Pancreas (tissue), 10 donors: ENCODE data around the gene ENKD1. TPM values are rescaled to one million over a fixed set of nuclear protein-coding genes. Genes with fewer than 3 reads are reported as not detected.

Experiments used
- ATAC-seq, 4 donors: fragments of 200-7000 bp; cut with Tn5 transposase; one replicate each; pipeline versions ENCODE4 v1.8.0 to v1.9.1; 2020; ENCODE audit warnings: mild to moderate bottlenecking in 4 of 4, moderate library complexity in 4 of 4
- DNase-seq, 6 donors: peaks; one replicate each; pipeline ENCODE4 v3.0.0-alpha.2; 2020
- FAIRE-seq: peaks from 2 replicates; lab custom pipeline; 2012; peaks lifted over from hg19 to GRCh38; lab: Jason Lieb, UNC
- H3K27ac ChIP-seq, 4 donors: fragments of 200-600 bp; sonication (generic); 1 replicate in 3 of 4; 2 replicates in 1 of 4; pipeline versions ENCODE4 v1.5.0 to v1.8.0; 2020
- H3K27me3 ChIP-seq, 4 donors: fragments of 200-600 bp; one replicate each; pipeline ENCODE4 v1.8.0; 2021
- H3K36me3 ChIP-seq, 3 donors: fragments of 200-600 bp; sonication (generic) in 1 of 3; one replicate each; pipeline versions ENCODE4 v1.5.0 to v1.8.0; 2020 to 2021
- H3K4me1 ChIP-seq, 3 donors: fragments of 200-600 bp; one replicate each; pipeline ENCODE4 v1.8.0; 2021
- H3K4me3 ChIP-seq, 4 donors: fragments of 200-600 bp; sonication (generic) in 2 of 4; one replicate each; pipeline versions ENCODE4 v1.5.0 to v1.8.0; 2020 to 2021
- H3K9me3 ChIP-seq, 4 donors: fragments of 200-600 bp; one replicate each; pipeline ENCODE4 v1.8.0; 2021
- CTCF ChIP-seq, 4 donors: fragments of 200-600 bp; sonication (generic) in 3 of 4; IDR thresholded peaks; one replicate each; pipeline versions ENCODE4 v1.5.0 to v1.8.0; 2021; ENCODE audit warnings: antibody characterized with exemption in 4 of 4
- WGBS, 2 donors: extraction: QIAGEN DNeasy Blood & Tissue Kit; methylation state at CpG; one replicate each; pipeline ENCODE4 v1.1.7; 2013; 5-methylcytosine and 5-hydroxymethylcytosine counted together
- intact Hi-C, 3 donors: fragments of 100-400 bp; cut with DNase I; formaldehyde crosslinking; loops; one replicate each; pipeline versions ENCODE4 v1.11.1 to v1.14.2; 2022
- polyA plus RNA-seq, 2 donors: library from polyadenylated mRNA; stranded (reverse); fragments of 200-250 nt; gene quantifications; one replicate each; pipeline ENCODE4 v1.2.3, GENCODE V29; 2013
- total RNA-seq, 6 donors: library from RNA; stranded (reverse); fragmentation: NEBNext Ultra II Directional in 4 of 6; extraction: Animal tissue kit (Norgen Biotek cat#: 25700) in 4 of 6; gene quantifications; one replicate each; pipeline versions ENCODE4 v1.2.1 to v1.2.4, GENCODE V29; 2021 to 2023
- donor health status: healthy with polysubstance abuse.
- donor health status: DM: no; HTN: no; CAD: no; lungs with moderate emphysema.
- donor health status: DM: no; HTN: no; CAD: no.
- donor health status: control.
- donor health status: control.
- donor health status: Bipolar disorder and iron deficiency.
- donor health status: DM: yes; HTN: yes; CAD: no.
- donor health status: DM: no; HTN: no; CAD: no.
- donor health status: DM: no; HTN: no; CAD: no.
- donor health status: DM: yes; HTN: yes; CAD: no.

The ENKD1 gene
- total and polyA plus RNA-seq, 8 donors = 24.3 to 171 (median 47.5) TPM

GRCh38 chr16:67704110-67704509 lies 37.6 kb upstream of the ENKD1 start:
- DNase-seq = no peak
- FAIRE-seq = no peak
- no peak for TF ChIP-seq CTCF (IDR thresholded peaks at IDR 0.05)
- Histone ChIP-seq H3K9me3 (no peaks in the 10 kb centered on the region), H3K4me1 (peaks cover 0 to 5% (median 0%) of the 10 kb centered on the region in 3 donors), H3K27ac (no peak overlapping the region), H3K4me3 (no peak overlapping the region), H3K27me3 (no peaks in the 10 kb centered on the region), H3K36me3 (no peaks in the 10 kb centered on the region)
- peak in 1 of 4 donors; percentile 41 for ATAC-seq
- 71 to 84% methylated on average over 5 of the region's 5 CpGs for WGBS, 2 donors
- intact Hi-C loops = no loop called here

DNA sequence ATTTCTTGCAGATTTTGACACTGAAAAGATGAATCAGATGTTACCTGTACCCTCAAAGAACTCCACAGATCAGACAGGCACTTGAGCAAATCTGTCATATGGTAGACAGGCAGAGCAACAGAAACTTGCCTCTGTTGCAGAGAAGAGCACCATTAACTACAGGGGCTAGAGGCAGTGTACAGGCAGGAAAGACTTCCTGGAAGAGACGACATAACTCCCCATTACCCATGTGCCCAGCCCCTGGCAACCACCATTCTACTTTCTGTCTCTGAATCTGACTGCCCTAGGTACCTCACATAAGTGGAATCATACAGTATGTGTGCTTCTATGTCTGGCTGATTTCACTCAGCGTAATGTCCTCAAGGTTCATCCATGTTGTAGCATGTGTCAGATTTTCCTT lies 37.1 kb upstream of the ENKD1 start:
- no peak for DNase-seq
- Histone ChIP-seq H3K27ac (no peak overlapping the region), H3K4me1 (peaks cover 0 to 5% (median 0%) of the 10 kb centered on the region in 3 donors), H3K27me3 (no peaks in the 10 kb centered on the region), H3K4me3 (no peak overlapping the region), H3K9me3 (no peaks in the 10 kb centered on the region), H3K36me3 (no peaks in the 10 kb centered on the region)
- ATAC-seq = peak in 1 of 4 donors; percentile 16
- intact Hi-C loops = no loop called here
- no peak for TF ChIP-seq CTCF (IDR thresholded peaks at IDR 0.05)
- FAIRE-seq = no peak
- 73% methylated on average over 2 of the region's 2 CpGs for WGBS, 2 donors

- H3K27ac ChIP-seq = no peak overlapping the region
- H3K4me1 ChIP-seq = peaks cover 0 to 5% (median 0%) of the 10 kb centered on the region in 3 donors
- no peaks in the 10 kb centered on the region for H3K9me3 ChIP-seq
- ATAC-seq (no peak), DNase-seq (no peak), FAIRE-seq (no peak)
- no peaks in the 10 kb centered on the region for H3K36me3 ChIP-seq
- WGBS, 2 donors = 88 to 94% methylated on average over 4 of the region's 4 CpGs
- TF ChIP-seq CTCF (IDR thresholded peaks at IDR 0.05) = no peak
- intact Hi-C loops = no loop called here
- no peak overlapping the region for H3K4me3 ChIP-seq
- H3K27me3 ChIP-seq = no peaks in the 10 kb centered on the region
Measured at GRCh38 chr16:67702130-67702529, 35.6 kb upstream of the ENKD1 start.

GRCh38 chr16:67701420-67701819 lies 34.9 kb upstream of the ENKD1 start:
- Histone ChIP-seq H3K27ac (no peak overlapping the region), H3K27me3 (no peaks in the 10 kb centered on the region), H3K9me3 (no peaks in the 10 kb centered on the region), H3K4me3 (no peak overlapping the region), H3K4me1 (peaks cover 0 to 5% (median 0%) of the 10 kb centered on the region in 3 donors), H3K36me3 (no peaks in the 10 kb centered on the region)
- 90 to 91% methylated on average over 1 of the region's 1 CpG for WGBS, 2 donors
- TF ChIP-seq CTCF (IDR thresholded peaks at IDR 0.05) = no peak
- FAIRE-seq = no peak
- no peak for ATAC-seq
- intact Hi-C loops = no loop called here
- no peak for DNase-seq

DNA sequence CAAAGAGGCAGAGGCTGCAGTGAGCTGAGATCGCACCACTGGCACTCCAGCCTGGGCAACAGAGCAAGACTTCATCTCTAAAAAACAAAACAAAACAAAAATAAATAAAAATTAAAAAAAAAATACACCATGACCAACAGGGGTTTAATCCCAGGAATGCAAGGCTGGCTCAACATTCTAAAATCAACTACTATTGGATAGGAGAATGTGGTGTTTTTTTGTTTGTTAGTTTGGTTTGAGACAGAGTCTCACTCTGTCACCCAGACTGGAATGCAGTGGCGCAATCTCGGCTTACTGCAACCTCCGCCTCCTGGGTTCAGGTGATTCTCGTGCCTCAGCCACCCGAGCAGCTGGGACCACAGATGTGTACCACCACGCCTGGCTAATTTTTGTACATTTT lies 32.7 kb upstream of the ENKD1 start:
- FAIRE-seq (no peak), DNase-seq (no peak), ATAC-seq (no peak)
- Histone ChIP-seq H3K4me1 (no peaks in the 10 kb centered on the region), H3K27ac (no peak overlapping the region), H3K27me3 (no peaks in the 10 kb centered on the region), H3K36me3 (no peaks in the 10 kb centered on the region), H3K4me3 (no peak overlapping the region), H3K9me3 (no peaks in the 10 kb centered on the region)
- no peak for TF ChIP-seq CTCF (IDR thresholded peaks at IDR 0.05)
- WGBS, 2 donors = 98 to 99% methylated on average over 7 of the region's 7 CpGs
- intact Hi-C loops = no loop called here
